HG03135 (cell line): ENCODE data around the gene PIGZ.

Experiments used
- ATAC-seq: cut with Tn5 transposase; IDR thresholded peaks from one replicate; pipeline ENCODE4 v1.9.1; 2021; ENCODE audit warnings: mild to moderate bottlenecking, moderate library complexity; ENCODE audit not compliant: unreplicated experiment

PIGZ gene

GRCh38 chr3:196968233-196969133 is at the start of gene PIGZ:
TSS of gene PIGZ (minus strand) at chr3:196968833. CDS start at chr3:196952031, 16,802 bp downstream.
- peak; percentile 68 for ATAC-seq

GRCh38 chr3:197017003-197017402 is 48.4 kb upstream of the PIGZ start:
- ATAC-seq = no peak

GRCh38 chr3:197015790-197016736 is 47.4 kb upstream of the PIGZ start:
- no peak for ATAC-seq

- no peak for ATAC-seq
Observed at GRCh38 chr3:197014942-197015575, 46.4 kb upstream of the PIGZ start.

- ATAC-seq = no peak
Observed at GRCh38 chr3:197014024-197014423, 45.4 kb upstream of the PIGZ start.

GRCh38 chr3:197012540-197012883 is 43.9 kb upstream of the PIGZ start:
- no peak for ATAC-seq

GRCh38 chr3:197011780-197012539 is 43.3 kb upstream of the PIGZ start:
- no peak for ATAC-seq

- ATAC-seq = no peak
Observed at GRCh38 chr3:197010556-197011351, 42.1 kb upstream of the PIGZ start.

- ATAC-seq = no peak
Observed at GRCh38 chr3:197009532-197010019, 40.9 kb upstream of the PIGZ start.

- no peak for ATAC-seq
Observed at GRCh38 chr3:197008436-197009209, 40.0 kb upstream of the PIGZ start.

GRCh38 chr3:197007953-197008352 is 39.3 kb upstream of the PIGZ start:
- ATAC-seq = no peak

- no peak for ATAC-seq
Observed at GRCh38 chr3:197007296-197007940, 38.8 kb upstream of the PIGZ start.

- no peak for ATAC-seq
Observed at GRCh38 chr3:197006860-197007259, 38.2 kb upstream of the PIGZ start.

- ATAC-seq = no peak
Observed at GRCh38 chr3:197006446-197006845, 37.8 kb upstream of the PIGZ start.

- peak; percentile 19 for ATAC-seq
Observed at GRCh38 chr3:197003461-197004385, 35.1 kb upstream of the PIGZ start.

GRCh38 chr3:197002701-197003454 is 34.2 kb upstream of the PIGZ start:
- ATAC-seq = peak; percentile 66
